Measurements from ENCODE around the gene OR6X1.

OR6X1 gene

DNA sequence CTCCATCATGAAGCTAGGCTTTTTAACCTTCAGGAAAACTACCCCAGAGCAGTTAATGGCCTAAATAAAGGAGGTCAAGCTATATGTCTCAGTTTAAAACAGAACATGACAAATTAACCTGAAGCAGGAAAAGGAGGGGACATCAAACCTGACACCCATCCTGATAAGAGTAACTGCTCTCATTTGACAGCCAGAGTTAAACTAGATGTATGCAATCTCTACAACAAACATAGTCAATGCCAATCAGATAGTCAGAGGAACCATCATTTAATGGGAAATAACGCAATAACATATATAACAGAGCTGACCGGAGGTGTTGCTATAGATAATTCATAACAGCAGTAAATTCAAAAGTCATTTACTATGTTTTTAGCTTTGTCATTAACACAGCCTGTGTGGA lies 15.9 kb downstream of the OR6X1 start:
- peaks cover 60% of the 10 kb centered on the region for H3K36me3 ChIP-seq (ENCODE audit: insufficient read depth, low read length)
- H3K9me3 ChIP-seq (ENCODE audit: low read length), result no peaks in the 10 kb centered on the region
- H3K79me2 ChIP-seq (ENCODE audit: insufficient read depth, low read length), result peaks cover 8% of the 10 kb centered on the region; the same call in 1 of the 2 replicates
- H3K4me3 ChIP-seq (ENCODE audit: low read depth, low read length, poor library complexity, severe bottlenecking), result no peak overlapping the region
- no peak overlapping the region for H2AFZ ChIP-seq (ENCODE audit: low read length)
- H4K20me1 ChIP-seq (ENCODE audit: insufficient read depth, low read length), result no peaks in the 10 kb centered on the region
- no peaks in the 10 kb centered on the region for H3K27me3 ChIP-seq (ENCODE audit: insufficient read depth, low read length)
- TF ChIP-seq CTCF (IDR thresholded peaks at IDR 0.05; ENCODE audit: low read length), result no peak
- TF ChIP-seq EZH2 (IDR thresholded peaks at IDR 0.05; ENCODE audit: borderline replicate concordance, low read length), result no peak
- no peak overlapping the region for H3K9ac ChIP-seq (ENCODE audit: low read length)
- H3K4me1 ChIP-seq (ENCODE audit: insufficient read depth, low read length, severe bottlenecking), result peaks cover 20% of the 10 kb centered on the region
- H3K9me2 ChIP-seq (ENCODE audit: low read depth, low read length), result no peaks in the 10 kb centered on the region
- no peak overlapping the region for H3K27ac ChIP-seq (ENCODE audit: low read depth, low read length, poor library complexity, severe bottlenecking)
- no peak overlapping the region for H3K4me2 ChIP-seq (ENCODE audit: low read length)
- H3F3A ChIP-seq (ENCODE audit: insufficient read depth, low read length), result no peaks in the 10 kb centered on the region

DNA sequence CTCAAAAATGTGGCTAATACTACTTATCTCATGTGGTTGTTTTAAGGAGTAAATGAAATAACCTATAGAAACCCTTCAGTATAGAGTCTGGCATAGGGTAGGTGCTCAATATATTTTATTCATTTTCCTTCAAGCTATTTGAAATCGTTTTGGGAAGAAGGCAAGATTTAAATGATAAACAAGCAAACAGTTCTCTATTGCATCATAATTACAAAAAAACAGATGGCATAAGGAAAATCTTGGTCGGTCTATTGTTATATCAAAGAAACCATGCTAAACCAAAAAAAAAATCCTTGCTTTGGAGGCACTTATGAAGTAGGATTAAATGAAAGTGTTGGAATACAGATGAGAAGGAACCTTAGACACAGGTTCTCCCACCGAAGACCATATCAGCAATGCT lies 17.5 kb downstream of the OR6X1 start:
- no peaks in the 10 kb centered on the region for H4K20me1 ChIP-seq (ENCODE audit: insufficient read depth, low read length)
- H3K79me2 ChIP-seq (ENCODE audit: insufficient read depth, low read length), result peaks cover 8% of the 10 kb centered on the region; the same call in 1 of the 2 replicates
- TF ChIP-seq CTCF (IDR thresholded peaks at IDR 0.05; ENCODE audit: low read length) (no peak), EZH2 (IDR thresholded peaks at IDR 0.05; ENCODE audit: borderline replicate concordance, low read length) (no peak)
- no peaks in the 10 kb centered on the region for H3K27me3 ChIP-seq (ENCODE audit: insufficient read depth, low read length)
- peaks cover 14% of the 10 kb centered on the region for H3K4me1 ChIP-seq (ENCODE audit: insufficient read depth, low read length, severe bottlenecking)
- H3K27ac ChIP-seq (ENCODE audit: low read depth, low read length, poor library complexity, severe bottlenecking), result no peak overlapping the region
- H3K4me2 ChIP-seq (ENCODE audit: low read length), result no peak overlapping the region
- peaks cover 68% of the 10 kb centered on the region for H3K36me3 ChIP-seq (ENCODE audit: insufficient read depth, low read length)
- no peak overlapping the region for H2AFZ ChIP-seq (ENCODE audit: low read length)
- no peaks in the 10 kb centered on the region for H3K9me3 ChIP-seq (ENCODE audit: low read length)
- no peak overlapping the region for H3K4me3 ChIP-seq (ENCODE audit: low read depth, low read length, poor library complexity, severe bottlenecking)
- no peaks in the 10 kb centered on the region for H3K9me2 ChIP-seq (ENCODE audit: low read depth, low read length)
- no peak overlapping the region for H3K9ac ChIP-seq (ENCODE audit: low read length)
- H3F3A ChIP-seq (ENCODE audit: insufficient read depth, low read length), result no peaks in the 10 kb centered on the region

GRCh38 chr11:123729602-123730001 lies 24.7 kb downstream of the OR6X1 start:
- Histone ChIP-seq H3K4me3 (ENCODE audit: low read depth, low read length, poor library complexity, severe bottlenecking) (no peak overlapping the region), H3K27ac (ENCODE audit: low read depth, low read length, poor library complexity, severe bottlenecking) (no peak overlapping the region), H3K27me3 (ENCODE audit: insufficient read depth, low read length) (no peaks in the 10 kb centered on the region), H3K36me3 (ENCODE audit: insufficient read depth, low read length) (peaks cover 89% of the 10 kb centered on the region), H3F3A (ENCODE audit: insufficient read depth, low read length) (no peaks in the 10 kb centered on the region), H3K79me2 (ENCODE audit: insufficient read depth, low read length) (no peaks in the 10 kb centered on the region), H3K9ac (ENCODE audit: low read length) (no peak overlapping the region), H2AFZ (ENCODE audit: low read length) (no peak overlapping the region), H3K9me2 (ENCODE audit: low read depth, low read length) (no peaks in the 10 kb centered on the region), H3K9me3 (ENCODE audit: low read length) (peaks cover 7% of the 10 kb centered on the region; the same call in 1 of the 2 replicates), H3K4me2 (ENCODE audit: low read length) (no peak overlapping the region), H3K4me1 (ENCODE audit: insufficient read depth, low read length, severe bottlenecking) (no peaks in the 10 kb centered on the region), H4K20me1 (ENCODE audit: insufficient read depth, low read length) (no peaks in the 10 kb centered on the region)
- TF ChIP-seq CTCF (IDR thresholded peaks at IDR 0.05; ENCODE audit: low read length), result no peak
- TF ChIP-seq EZH2 (IDR thresholded peaks at IDR 0.05; ENCODE audit: borderline replicate concordance, low read length), result no peak

All from OCI-LY1 (cell line).